Activated naive CD4-positive, alpha-beta T cell treated with anti-CD3 and anti-CD28 coated beads for 36 hours (primary cell): ENCODE results near the gene HELZ2. TPM values are rescaled to one million over a fixed set of nuclear protein-coding genes. Genes with fewer than 3 reads are reported as not detected.
"Not testable (repeated sequence)": the region's sequence is repeated elsewhere in the genome, so short reads cannot be mapped to it uniquely, and the experiment has no call there.

Experiments
- CTCF ChIA-PET: fragments of 350-600 bp; sonication (Branson Sonifier 250); formaldehyde crosslinking; loops from one replicate; lab custom pipeline; 2021; ENCODE audit warnings: antibody characterized with exemption; lab: Charles Lee
- DNase-seq: peaks from one replicate; pipeline ENCODE4 v3.0.0-alpha.2; 2020
- H3K27ac Mint-ChIP-seq: one replicate; pipeline ENCODE4 v1.8.0; 2021; ENCODE audit warnings: mild to moderate bottlenecking, mixed read lengths
- H3K27me3 Mint-ChIP-seq: one replicate; pipeline ENCODE4 v1.8.0; 2021; ENCODE audit warnings: low read depth, mixed read lengths
- H3K36me3 Mint-ChIP-seq: one replicate; pipeline ENCODE4 v1.8.0; 2021; ENCODE audit warnings: low read depth, mixed read lengths
- H3K4me1 Mint-ChIP-seq: one replicate; pipeline ENCODE4 v1.8.0; 2021; ENCODE audit warnings: low read depth, mixed read lengths
- H3K4me3 Mint-ChIP-seq: one replicate; pipeline ENCODE4 v1.8.0; 2021; ENCODE audit warnings: mild to moderate bottlenecking, moderate library complexity, mixed read lengths
- H3K9me3 Mint-ChIP-seq: one replicate; pipeline ENCODE4 v1.8.0; 2021; ENCODE audit warnings: mixed read lengths
- intact Hi-C: fragments of 100-400 bp; cut with micrococcal nuclease; formaldehyde crosslinking; loops from one replicate; pipeline ENCODE4 v1.15.1; 2023
- total RNA-seq, 2 experiments: library from RNA; stranded (reverse); gene quantifications; one replicate each; pipeline ENCODE4 v1.2.3, GENCODE V29; 2021

Gene HELZ2
- total RNA-seq, 2 experiments from 2014 or later: 20.0 to 20.4 TPM

DNA sequence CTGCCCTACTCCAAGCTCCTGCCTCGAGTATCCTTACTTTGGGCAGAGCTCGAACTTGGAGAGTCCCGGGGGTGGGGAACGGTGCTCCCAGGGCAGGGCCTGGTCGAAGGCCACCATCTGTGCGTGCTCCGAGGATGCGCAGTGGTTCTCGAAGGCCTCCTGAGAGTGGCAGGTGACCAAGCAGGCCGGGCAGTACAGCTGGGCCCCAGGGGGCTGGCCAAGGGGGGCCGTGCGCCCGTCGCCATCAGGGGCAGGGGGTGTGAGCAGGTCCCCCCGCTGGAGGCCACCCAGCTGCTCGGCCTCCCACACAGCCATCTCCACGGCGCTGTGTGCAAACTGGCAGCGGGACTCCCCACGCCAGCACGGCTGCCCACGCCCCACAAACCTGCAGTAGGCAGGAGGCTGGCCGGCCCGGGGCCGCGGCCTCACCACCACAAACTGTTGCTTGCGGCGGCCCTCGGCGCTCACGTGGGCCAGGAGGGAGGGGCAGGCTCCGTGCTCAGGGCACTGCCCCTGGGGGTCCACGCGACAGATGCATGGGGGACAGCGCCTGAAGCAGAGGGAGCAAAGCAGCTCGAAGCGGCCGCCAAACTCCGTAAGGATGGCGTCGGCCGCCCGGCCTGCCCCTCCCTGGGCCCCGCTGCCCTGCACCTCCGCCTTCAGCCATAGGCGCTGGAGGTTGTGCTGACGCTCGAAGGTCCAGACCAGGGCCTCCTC, 1.8 kb downstream of the HELZ2 start:
- Mint-ChIP-seq H3K9me3 (no peaks in the 10 kb centered on the region), H3K4me1 (peaks cover 22% of the 10 kb centered on the region), H3K36me3 (no peaks in the 10 kb centered on the region), H3K27me3 (no peaks in the 10 kb centered on the region), H3K27ac (no peak overlapping the region), H3K4me3 (no peak overlapping the region)
- no peak for DNase-seq
- CTCF ChIA-PET: interaction anchor here (0.7 kb wide), 1 partner anchor 43 kb away, joined by 3 read pairs; no protein-coding TSS in a partner anchor
- intact Hi-C loops: no loop called here

DNA sequence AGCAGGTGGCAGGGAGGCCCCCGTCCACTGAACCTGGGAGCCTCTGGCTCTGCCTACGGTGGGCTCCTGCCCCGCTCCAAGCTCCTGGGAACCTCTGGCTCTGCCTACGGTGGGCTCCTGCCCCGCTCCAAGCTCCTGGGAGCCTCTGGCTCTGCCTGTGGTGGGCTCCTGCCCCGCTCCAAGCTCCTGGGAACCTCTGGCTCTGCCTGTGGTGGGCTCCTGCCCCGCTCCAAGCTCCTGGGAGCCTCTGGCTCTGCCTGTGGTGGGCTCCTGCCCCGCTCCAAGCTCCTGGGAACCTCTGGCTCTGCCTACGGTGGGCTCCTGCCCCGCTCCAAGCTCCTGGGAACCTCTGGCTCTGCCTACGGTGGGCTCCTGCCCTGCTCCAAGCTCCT, 3.0 kb downstream of the HELZ2 start:
- peaks cover 24% of the 10 kb centered on the region for H3K4me1 Mint-ChIP-seq
- H3K4me3 Mint-ChIP-seq, H3K27me3 Mint-ChIP-seq, H3K36me3 Mint-ChIP-seq, H3K27ac Mint-ChIP-seq, intact Hi-C loops, DNase-seq, H3K9me3 Mint-ChIP-seq: not testable (repeated sequence)
- CTCF ChIA-PET: interaction anchor here (1.3 kb wide), 1 partner anchor 19 kb away, joined by 3 read pairs; no protein-coding TSS in a partner anchor

DNA sequence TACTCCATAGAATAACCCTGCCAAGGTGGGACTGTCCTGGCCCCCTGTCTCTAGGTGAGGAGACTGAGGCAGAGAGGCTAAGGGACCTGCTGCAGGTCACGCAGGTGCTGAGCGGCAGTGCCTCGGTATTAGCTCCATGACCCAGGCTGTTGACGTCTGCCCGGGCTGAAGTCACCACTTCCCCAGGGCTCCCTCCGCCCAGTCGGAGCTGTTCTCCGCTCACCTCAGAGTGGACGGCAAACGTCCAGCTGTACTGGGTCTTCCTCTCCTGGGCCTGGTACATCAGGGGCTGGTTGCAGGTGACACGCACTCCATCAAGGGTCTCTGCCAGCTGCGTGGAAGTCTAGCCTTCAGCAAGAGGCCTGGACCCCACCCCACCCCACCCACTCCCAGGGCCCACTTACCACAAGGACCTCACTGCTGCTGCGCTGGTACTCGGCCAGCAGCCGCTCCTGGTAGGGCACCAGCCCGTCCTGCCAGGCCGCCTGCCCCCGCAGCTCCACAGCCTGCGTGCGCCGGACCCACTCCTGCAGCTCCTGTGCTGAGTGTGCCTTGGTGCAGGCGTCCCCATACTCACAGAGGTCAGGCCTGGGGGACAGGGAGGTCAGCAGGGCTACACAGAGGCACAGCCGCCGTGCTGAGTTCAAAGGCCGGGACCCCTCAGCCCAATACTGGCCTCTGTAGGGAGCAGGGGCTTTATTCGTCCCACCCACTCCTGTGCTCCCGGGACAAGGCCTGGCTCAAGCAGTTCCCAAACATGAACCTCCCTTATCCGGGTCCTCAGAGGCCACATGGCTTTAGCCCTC, 3.6 kb downstream of the HELZ2 start:
- no peak for DNase-seq
- Mint-ChIP-seq H3K4me3 (no peak overlapping the region), H3K9me3 (no peaks in the 10 kb centered on the region), H3K27me3 (no peaks in the 10 kb centered on the region), H3K36me3 (no peaks in the 10 kb centered on the region), H3K4me1 (peaks cover 24% of the 10 kb centered on the region), H3K27ac (no peak overlapping the region)
- intact Hi-C loops: no loop called here
- CTCF ChIA-PET: interaction anchor here (1.3 kb wide), 1 partner anchor 18 kb away, joined by 3 read pairs; no protein-coding TSS in a partner anchor

DNA sequence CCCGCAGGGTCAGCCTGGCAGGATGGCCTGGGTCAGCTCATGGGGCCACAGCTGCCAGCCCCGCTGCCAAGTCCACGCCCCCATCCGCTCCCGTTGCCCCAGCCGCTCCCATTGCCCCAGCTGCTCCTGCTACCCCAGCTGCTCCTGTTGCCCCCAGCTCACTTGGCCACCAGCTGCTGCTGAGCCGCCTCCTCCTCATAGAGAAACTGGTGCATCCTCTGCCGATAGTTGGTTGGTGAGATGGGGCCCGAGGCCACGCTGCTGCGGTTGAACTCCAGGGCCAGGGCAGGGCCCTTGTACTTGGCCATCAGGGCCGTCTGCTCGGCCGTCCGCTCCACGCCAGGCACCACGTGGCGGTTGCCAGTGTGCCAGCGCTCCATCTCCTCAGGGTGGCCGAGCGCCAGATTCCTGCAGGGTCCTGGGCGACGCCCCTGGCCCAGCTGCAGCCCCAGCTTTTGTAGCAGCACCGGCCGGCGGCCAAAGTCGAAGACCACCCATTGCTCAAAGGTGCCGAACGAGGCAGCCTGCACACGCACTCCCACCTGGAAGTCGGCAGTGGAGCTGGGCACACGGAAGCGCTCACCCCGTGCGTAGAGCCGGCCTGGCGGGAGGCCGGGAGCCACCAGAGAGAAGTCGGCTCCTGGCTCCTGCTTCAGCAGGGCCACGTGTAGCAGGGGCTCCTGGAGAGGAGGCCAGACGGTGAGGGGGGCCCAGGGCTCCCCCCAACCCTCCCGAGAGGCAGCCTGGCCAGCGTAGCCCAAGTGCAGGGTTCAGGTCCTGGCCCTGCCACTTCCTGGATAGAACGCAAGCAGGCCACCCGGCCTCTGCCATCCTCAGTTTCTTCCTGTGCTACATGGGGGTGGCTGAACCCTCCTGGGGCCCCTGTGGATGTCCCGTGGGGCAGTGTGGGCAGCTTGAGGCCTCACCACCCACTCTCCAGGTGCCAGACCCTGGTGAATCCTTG, 4.8 kb downstream of the HELZ2 start:
- DNase-seq: no peak
- Mint-ChIP-seq H3K27me3 (no peaks in the 10 kb centered on the region), H3K4me3 (no peak overlapping the region), H3K27ac (no peak overlapping the region), H3K4me1 (peaks cover 24% of the 10 kb centered on the region), H3K36me3 (no peaks in the 10 kb centered on the region), H3K9me3 (no peaks in the 10 kb centered on the region)
- intact Hi-C loops: no loop called here
- CTCF ChIA-PET: no interaction called here

DNA sequence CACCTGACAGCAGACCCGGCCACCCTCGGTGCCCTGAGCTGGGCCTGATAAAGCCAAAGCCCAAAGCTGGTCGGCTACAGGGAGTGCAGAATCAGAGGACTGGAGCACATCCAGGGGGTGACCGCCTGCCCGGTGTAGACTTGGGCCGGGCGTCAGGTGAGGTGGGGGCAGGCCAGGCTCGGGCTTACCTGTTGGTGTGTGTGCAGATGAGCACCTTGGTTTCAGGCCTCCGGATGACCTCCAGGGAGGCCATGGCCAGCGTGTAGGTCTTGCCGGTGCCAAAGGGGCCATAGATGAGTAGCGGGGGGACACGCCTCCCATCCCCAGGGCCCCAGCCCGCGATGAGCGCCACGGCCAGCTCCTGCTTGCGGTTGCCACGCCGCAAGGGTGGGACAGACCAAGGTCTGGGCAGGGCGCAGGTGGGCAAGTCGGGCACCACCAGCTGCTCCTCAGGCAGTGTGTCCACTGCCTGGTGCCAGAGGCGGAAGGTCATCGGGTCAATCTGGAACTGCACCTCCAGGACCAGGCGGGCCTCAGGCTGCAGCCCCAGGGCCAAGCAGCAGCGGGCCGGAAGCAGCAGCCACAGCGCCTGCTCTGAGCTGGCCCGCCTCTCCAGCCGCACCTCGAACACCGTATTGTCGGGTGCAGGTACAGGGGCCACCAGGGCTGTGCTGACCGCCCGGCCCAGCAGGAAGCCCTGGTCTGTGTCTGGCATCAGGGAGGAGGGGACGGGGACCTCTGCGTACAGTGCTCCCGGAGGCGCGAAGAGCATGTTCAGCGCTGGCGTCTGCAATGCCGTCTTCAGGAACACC, 5.7 kb downstream of the HELZ2 start:
- intact Hi-C loops: no loop called here
- no peaks in the 10 kb centered on the region for H3K36me3 Mint-ChIP-seq
- peak; percentile 28 for DNase-seq
- CTCF ChIA-PET: no interaction called here
- no peak overlapping the region for H3K27ac Mint-ChIP-seq
- H3K4me1 Mint-ChIP-seq: peaks cover 21% of the 10 kb centered on the region
- peak overlapping the region; percentile 27 for H3K4me3 Mint-ChIP-seq
- H3K9me3 Mint-ChIP-seq: no peaks in the 10 kb centered on the region
- no peaks in the 10 kb centered on the region for H3K27me3 Mint-ChIP-seq

DNA sequence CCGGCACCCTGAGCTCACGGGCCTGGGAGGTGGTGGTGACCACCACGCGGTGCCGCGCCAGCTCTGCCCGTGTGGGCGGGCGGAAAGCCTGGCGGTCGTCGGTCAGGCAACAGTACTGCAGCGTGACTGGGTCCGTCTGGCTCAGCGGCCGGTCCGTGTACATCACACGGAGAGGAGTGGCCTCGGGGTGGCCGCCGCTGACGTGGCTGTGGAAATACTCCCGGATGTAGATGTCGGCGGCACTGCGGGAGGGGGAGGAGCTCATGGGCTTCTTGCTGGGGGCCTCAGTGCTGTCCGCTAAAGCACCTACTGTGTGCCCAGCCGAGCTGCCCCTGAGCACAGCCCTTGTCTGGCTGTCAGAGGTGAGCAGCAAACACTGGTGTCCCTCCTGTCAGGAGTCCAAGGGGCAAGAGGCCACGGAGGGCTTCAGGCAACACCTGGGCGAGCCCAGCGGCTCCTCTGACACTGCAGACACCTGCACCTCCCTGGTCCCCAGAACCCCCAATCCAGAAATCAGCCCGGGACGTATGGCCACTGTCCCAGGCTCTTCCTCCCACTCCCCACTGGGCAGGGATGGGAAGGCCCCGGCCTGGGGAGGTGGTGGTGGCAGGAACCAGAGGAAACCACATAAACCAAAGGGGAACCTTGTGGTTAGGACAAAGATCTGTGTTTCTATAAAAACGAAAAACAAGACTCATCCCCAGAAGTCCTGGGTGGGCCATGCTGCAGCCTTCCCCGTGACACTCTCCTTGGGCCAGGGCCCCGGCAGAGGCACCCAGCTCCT, 6.5 kb downstream of the HELZ2 start:
- DNase-seq: peak; percentile 70
- Mint-ChIP-seq H3K36me3 (no peaks in the 10 kb centered on the region), H3K4me1 (peaks cover 21% of the 10 kb centered on the region), H3K4me3 (peak overlapping the region; percentile 27), H3K9me3 (no peaks in the 10 kb centered on the region), H3K27me3 (no peaks in the 10 kb centered on the region), H3K27ac (peak overlapping the region; percentile 30)
- intact Hi-C loops: no loop called here
- CTCF ChIA-PET: no interaction called here

DNA sequence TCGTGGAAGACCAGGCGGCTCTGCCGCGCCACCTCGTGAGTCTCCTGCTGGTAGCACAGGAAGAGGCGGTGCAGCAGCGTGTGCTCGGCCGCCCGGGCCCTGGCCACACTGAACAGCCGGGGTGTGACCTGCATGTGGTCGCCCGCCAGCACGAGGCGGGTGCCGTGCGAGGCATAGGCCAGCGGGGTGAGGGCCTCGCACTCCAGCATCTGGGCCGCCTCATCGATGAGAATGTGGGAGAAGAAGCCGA, 7.0 kb downstream of the HELZ2 start:
- Mint-ChIP-seq H3K4me1 (peaks cover 21% of the 10 kb centered on the region), H3K27me3 (no peaks in the 10 kb centered on the region), H3K9me3 (no peaks in the 10 kb centered on the region), H3K4me3 (no peak overlapping the region), H3K27ac (no peak overlapping the region), H3K36me3 (no peaks in the 10 kb centered on the region)
- CTCF ChIA-PET: no interaction called here
- DNase-seq: no peak
- intact Hi-C loops: no loop called here

DNA sequence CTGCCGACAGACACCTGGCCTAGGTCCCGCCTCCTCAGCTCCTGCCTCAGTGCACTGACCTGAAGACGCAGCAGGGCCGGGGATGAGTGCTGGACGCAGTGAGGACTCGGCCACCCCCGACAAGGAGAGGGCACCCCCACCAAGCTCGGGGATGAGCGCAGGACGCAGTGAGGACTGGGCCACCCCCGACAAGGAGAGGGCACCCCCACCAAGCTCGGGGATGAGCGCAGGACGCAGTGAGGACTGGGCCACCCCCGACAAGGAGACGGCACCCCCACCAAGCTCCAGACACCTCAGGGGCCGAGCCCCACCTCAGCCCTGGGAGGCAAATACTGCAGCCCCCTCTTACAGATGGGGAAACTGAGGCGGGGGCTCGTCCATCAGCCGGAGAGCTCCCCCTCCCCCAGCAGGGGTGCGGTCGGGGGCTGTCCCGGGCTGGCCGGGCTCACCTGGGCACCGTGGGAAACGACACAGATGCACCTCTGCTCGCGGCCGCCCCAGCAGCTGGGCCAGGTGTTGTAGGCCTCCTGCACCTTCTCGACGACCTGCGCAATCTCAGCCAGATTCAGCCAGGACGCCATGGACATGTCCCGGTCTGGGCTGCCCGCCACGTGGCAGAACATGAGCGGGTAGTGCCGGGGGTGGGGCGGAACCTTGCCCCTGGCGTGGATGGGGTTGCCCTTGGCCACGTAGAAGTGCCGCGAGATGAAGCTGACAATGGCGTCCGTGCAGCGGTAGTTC, 7.5 kb downstream of the HELZ2 start:
- Mint-ChIP-seq H3K27ac (no peak overlapping the region), H3K27me3 (no peaks in the 10 kb centered on the region), H3K4me3 (no peak overlapping the region), H3K4me1 (peaks cover 21% of the 10 kb centered on the region), H3K9me3 (no peaks in the 10 kb centered on the region), H3K36me3 (no peaks in the 10 kb centered on the region)
- CTCF ChIA-PET: no interaction called here
- no peak for DNase-seq
- intact Hi-C loops: no loop called here

DNA sequence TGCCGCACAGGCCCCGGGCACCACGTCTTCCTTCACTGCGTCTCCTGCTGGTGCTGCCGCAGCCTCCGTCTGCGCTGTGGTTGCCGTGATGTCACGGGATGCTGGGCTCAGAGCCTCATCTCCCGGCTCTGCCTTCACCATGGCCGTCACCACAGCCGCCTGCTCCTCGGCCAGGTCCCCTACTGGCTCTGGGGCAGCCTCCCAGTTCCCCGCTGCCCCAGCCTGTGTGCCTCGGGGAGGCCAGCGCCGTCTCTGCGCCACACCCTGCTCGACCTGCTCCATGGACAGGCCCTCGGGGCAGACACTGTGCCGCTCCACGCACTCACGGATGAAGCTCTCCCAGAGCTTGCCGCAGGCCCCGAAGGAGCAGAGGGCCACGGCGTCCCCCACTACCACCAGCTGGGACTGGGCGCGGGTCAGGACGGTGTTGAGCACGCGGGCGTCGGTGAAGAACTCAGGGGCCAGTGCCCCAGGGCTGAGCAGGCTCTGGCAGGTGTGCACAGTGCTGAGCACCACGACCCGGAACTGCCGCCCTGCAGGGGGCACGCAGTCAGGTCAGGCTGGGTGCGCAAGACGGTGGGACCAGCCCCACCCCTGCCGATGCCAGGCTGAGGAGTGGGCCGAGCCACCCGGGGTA, 8.2 kb downstream of the HELZ2 start:
- no peaks in the 10 kb centered on the region for H3K36me3 Mint-ChIP-seq
- H3K27me3 Mint-ChIP-seq: no peaks in the 10 kb centered on the region
- intact Hi-C loops: no loop called here
- no peaks in the 10 kb centered on the region for H3K9me3 Mint-ChIP-seq
- peaks cover 21% of the 10 kb centered on the region for H3K4me1 Mint-ChIP-seq
- CTCF ChIA-PET: no interaction called here
- no peak for DNase-seq
- no peak overlapping the region for H3K27ac Mint-ChIP-seq
- no peak overlapping the region for H3K4me3 Mint-ChIP-seq

DNA sequence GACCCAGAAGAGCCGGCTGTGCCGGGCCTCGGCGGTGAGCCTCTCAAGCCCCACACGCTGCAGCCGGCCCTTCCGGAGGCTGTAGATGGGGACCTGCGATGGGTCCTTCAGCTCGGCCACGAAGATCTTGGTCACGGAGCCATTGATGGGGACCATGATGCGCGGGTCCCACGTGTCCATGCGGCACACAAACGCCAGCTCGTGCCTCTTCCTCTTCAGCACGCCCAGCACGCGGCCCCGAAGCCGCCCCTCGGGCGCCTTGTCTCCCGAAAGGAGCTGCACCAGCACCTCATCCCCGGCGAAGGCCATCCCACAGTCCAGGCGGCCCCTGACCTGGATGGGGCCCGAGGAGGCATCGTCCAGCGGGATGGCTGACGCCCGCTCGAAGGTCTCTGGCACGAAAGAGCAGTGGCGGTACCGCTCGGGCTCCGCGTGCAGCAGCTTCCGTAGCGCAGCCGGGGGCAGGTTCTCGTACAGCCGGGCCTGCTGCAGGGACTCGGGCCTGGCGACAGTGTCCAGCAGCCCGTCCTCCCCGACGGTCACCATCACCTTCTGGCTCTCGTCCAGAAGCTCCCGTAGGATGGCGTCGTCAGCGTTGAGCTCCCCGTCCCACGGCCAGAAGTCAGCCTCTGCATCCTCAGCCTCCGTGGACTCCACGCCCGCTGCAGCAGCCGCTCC, 8.9 kb downstream of the HELZ2 start:
- H3K27ac Mint-ChIP-seq: no peak overlapping the region
- intact Hi-C loops: no loop called here
- no peaks in the 10 kb centered on the region for H3K27me3 Mint-ChIP-seq
- CTCF ChIA-PET: no interaction called here
- no peaks in the 10 kb centered on the region for H3K9me3 Mint-ChIP-seq
- H3K4me3 Mint-ChIP-seq: no peak overlapping the region
- peaks cover 2% of the 10 kb centered on the region for H3K36me3 Mint-ChIP-seq
- DNase-seq: no peak
- H3K4me1 Mint-ChIP-seq: peaks cover 21% of the 10 kb centered on the region
